Activated naive CD8-positive, alpha-beta T cell treated with anti-CD3 and anti-CD28 coated beads, Interleukin-2, amount 10 ng/mL, durations not matched to agents 7 days and 5 days (primary cell): Measurements from ENCODE around the gene HBA2. TPM values are rescaled to one million over a fixed set of nuclear protein-coding genes. Genes with fewer than 3 reads are reported as not detected.
"Not testable (repeated sequence)": the region's sequence is repeated elsewhere in the genome, so short reads cannot be mapped to it uniquely, and the experiment has no call there.

Experiments
- ATAC-seq: fragments of 150-1000 bp; cut with Tn5 transposase; one replicate; pipeline ENCODE4 v1.10.0; 2021; ENCODE audit warnings: low read depth, moderate library complexity
- POLR2A ChIA-PET: fragments of 350-600 bp; sonication (Branson Sonifier 250); formaldehyde crosslinking; loops from one replicate; lab custom pipeline; 2021; ENCODE audit warnings: antibody characterized with exemption; lab: Charles Lee
- DNase-seq: peaks from one replicate; pipeline ENCODE4 v3.0.0; 2021
- H3K27ac Mint-ChIP-seq: one replicate; pipeline ENCODE4 v1.8.0; 2022; ENCODE audit warnings: mild to moderate bottlenecking, mixed read lengths
- H3K27me3 Mint-ChIP-seq: one replicate; pipeline ENCODE4 v1.8.0; 2022; ENCODE audit warnings: mild to moderate bottlenecking, moderate library complexity, mixed read lengths
- H3K36me3 Mint-ChIP-seq: one replicate; pipeline ENCODE4 v1.8.0; 2021; ENCODE audit warnings: mild to moderate bottlenecking, mixed read lengths
- H3K4me1 Mint-ChIP-seq: one replicate; pipeline ENCODE4 v1.8.0; 2021; ENCODE audit warnings: mixed read lengths
- H3K4me3 Mint-ChIP-seq: one replicate; pipeline ENCODE4 v1.8.0; 2022; ENCODE audit warnings: mild to moderate bottlenecking, moderate library complexity, mixed read lengths
- H3K9me3 Mint-ChIP-seq: one replicate; pipeline ENCODE4 v1.8.0; 2021; ENCODE audit warnings: mixed read lengths
- total RNA-seq, 2 experiments: library from RNA; stranded (reverse); gene quantifications; one replicate each; pipeline ENCODE4 v1.2.3, GENCODE V29; 2021

The HBA2 gene
- total RNA-seq, 2 experiments from 2014 or later, result not detected

GRCh38 chr16:173928-174769 lies 1.5 kb downstream of the HBA2 start:
- not testable (repeated sequence) for H3K4me3 Mint-ChIP-seq

DNA sequence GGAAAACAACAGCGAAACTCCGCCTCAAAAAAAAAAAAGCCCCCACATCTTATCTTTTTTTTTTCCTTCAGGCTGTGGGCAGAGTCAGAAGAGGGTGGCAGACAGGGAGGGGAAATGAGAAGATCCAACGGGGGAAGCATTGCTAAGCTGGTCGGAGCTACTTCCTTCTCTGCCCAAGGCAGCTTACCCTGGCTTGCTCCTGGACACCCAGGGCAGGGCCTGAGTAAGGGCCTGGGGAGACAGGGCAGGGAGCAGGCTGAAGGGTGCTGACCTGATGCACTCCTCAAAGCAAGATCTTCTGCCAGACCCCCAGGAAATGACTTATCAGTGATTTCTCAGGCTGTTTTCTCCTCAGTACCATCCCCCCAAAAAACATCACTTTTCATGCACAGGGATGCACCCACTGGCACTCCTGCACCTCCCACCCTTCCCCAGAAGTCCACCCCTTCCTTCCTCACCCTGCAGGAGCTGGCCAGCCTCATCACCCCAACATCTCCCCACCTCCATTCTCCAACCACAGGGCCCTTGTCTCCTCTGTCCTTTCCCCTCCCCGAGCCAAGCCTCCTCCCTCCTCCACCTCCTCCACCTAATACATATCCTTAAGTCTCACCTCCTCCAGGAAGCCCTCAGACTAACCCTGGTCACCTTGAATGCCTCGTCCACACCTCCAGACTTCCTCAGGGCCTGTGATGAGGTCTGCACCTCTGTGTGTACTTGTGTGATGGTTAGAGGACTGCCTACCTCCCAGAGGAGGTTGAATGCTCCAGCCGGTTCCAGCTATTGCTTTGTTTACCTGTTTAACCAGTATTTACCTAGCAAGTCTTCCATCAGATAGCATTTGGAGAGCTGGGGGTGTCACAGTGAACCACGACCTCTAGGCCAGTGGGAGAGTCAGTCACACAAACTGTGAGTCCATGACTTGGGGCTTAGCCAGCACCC lies 2.6 kb downstream of the HBA2 start:
- Mint-ChIP-seq H3K4me1 (peaks cover 9% of the 10 kb centered on the region), H3K4me3 (peak overlapping the region; percentile 5), H3K27ac (no peak overlapping the region), H3K36me3 (no peaks in the 10 kb centered on the region), H3K27me3 (peaks cover 66% of the 10 kb centered on the region), H3K9me3 (no peaks in the 10 kb centered on the region)
- POLR2A ChIA-PET, result interaction anchor here (0.6 kb wide), 1 partner anchor 50 kb away, joined by 3 read pairs; no protein-coding TSS in a partner anchor
- no peak for DNase-seq
- no peak for ATAC-seq

More at GRCh38 chr16:173928-174769, 1.5 kb downstream of the HBA2 start:
- H3K4me1 Mint-ChIP-seq, DNase-seq, H3K36me3 Mint-ChIP-seq, POLR2A ChIA-PET, H3K9me3 Mint-ChIP-seq, H3K27ac Mint-ChIP-seq, ATAC-seq: not testable (repeated sequence)
- H3K27me3 Mint-ChIP-seq, result peaks cover 60% of the 10 kb centered on the region

DNA sequence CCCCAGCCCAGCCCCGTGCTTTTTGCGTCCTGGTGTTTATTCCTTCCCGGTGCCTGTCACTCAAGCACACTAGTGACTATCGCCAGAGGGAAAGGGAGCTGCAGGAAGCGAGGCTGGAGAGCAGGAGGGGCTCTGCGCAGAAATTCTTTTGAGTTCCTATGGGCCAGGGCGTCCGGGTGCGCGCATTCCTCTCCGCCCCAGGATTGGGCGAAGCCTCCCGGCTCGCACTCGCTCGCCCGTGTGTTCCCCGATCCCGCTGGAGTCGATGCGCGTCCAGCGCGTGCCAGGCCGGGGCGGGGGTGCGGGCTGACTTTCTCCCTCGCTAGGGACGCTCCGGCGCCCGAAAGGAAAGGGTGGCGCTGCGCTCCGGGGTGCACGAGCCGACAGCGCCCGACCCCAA lies 3.3 kb downstream of the HBA2 start:
- H3K27ac Mint-ChIP-seq, H3K4me3 Mint-ChIP-seq, DNase-seq, POLR2A ChIA-PET, H3K9me3 Mint-ChIP-seq, H3K36me3 Mint-ChIP-seq, H3K4me1 Mint-ChIP-seq: not testable (repeated sequence)
- H3K27me3 Mint-ChIP-seq, result peaks cover 60% of the 10 kb centered on the region
- peak; percentile 13 for ATAC-seq

GRCh38 chr16:176477-177382 lies 4.1 kb downstream of the HBA2 start, which contains the start of gene HBA1:
HBA1 (plus strand) TSS chr16:176680; CDS start chr16:176717, 37 bp downstream.
- peaks cover 55% of the 10 kb centered on the region for H3K27me3 Mint-ChIP-seq
- H3K27ac Mint-ChIP-seq, H3K36me3 Mint-ChIP-seq, POLR2A ChIA-PET, H3K4me1 Mint-ChIP-seq, H3K4me3 Mint-ChIP-seq, H3K9me3 Mint-ChIP-seq: not testable (repeated sequence)
- ATAC-seq (peak; percentile 41), DNase-seq (peak; percentile 50)

DNA sequence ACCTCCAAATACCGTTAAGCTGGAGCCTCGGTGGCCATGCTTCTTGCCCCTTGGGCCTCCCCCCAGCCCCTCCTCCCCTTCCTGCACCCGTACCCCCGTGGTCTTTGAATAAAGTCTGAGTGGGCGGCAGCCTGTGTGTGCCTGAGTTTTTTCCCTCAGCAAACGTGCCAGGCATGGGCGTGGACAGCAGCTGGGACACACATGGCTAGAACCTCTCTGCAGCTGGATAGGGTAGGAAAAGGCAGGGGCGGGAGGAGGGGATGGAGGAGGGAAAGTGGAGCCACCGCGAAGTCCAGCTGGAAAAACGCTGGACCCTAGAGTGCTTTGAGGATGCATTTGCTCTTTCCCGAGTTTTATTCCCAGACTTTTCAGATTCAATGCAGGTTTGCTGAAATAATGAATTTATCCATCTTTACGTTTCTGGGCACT lies 4.7 kb downstream of the HBA2 start:
- no peak overlapping the region for H3K4me3 Mint-ChIP-seq
- H3K9me3 Mint-ChIP-seq, result no peaks in the 10 kb centered on the region
- H3K4me1 Mint-ChIP-seq, result peaks cover 5% of the 10 kb centered on the region
- DNase-seq, result no peak
- ATAC-seq, result no peak
- no peaks in the 10 kb centered on the region for H3K36me3 Mint-ChIP-seq
- H3K27ac Mint-ChIP-seq, result no peak overlapping the region
- POLR2A ChIA-PET, result no interaction called here
- peaks cover 51% of the 10 kb centered on the region for H3K27me3 Mint-ChIP-seq

GRCh38 chr16:177981-178667 lies 5.4 kb downstream of the HBA2 start:
- ATAC-seq, result no peak
- POLR2A ChIA-PET, result no interaction called here
- Mint-ChIP-seq H3K36me3 (no peaks in the 10 kb centered on the region), H3K4me3 (no peak overlapping the region), H3K9me3 (no peaks in the 10 kb centered on the region), H3K27me3 (peaks cover 51% of the 10 kb centered on the region), H3K4me1 (peaks cover 5% of the 10 kb centered on the region), H3K27ac (no peak overlapping the region)
- no peak for DNase-seq

DNA sequence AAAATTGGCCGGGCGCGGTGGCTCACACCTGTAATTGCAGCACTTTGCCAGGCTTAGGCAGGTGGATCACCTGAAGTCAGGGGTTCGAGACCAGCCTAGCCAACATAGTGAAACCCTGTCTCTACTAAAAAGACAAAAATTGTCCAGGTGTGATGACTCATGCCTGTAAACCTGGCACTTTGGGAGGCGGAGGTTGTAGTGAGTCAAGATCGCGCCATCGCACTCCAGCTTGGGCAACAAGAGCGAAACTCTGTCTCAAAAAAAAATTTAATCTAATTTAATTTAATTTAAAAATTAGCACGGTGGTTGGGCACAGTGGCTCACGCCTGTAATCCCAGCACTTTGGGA lies 6.0 kb downstream of the HBA2 start:
- no peaks in the 10 kb centered on the region for H3K9me3 Mint-ChIP-seq
- no peaks in the 10 kb centered on the region for H3K36me3 Mint-ChIP-seq
- no peak for ATAC-seq
- no peak overlapping the region for H3K4me3 Mint-ChIP-seq
- H3K27ac Mint-ChIP-seq, result no peak overlapping the region
- no peak for DNase-seq
- peaks cover 47% of the 10 kb centered on the region for H3K27me3 Mint-ChIP-seq
- POLR2A ChIA-PET, result no interaction called here
- H3K4me1 Mint-ChIP-seq, result peaks cover 5% of the 10 kb centered on the region

- no peak for DNase-seq
- H3K4me3 Mint-ChIP-seq, result peak overlapping the region; percentile 5
- POLR2A ChIA-PET, result no interaction called here
- H3K36me3 Mint-ChIP-seq, result no peaks in the 10 kb centered on the region
- H3K4me1 Mint-ChIP-seq, result peaks cover 5% of the 10 kb centered on the region
- H3K27ac Mint-ChIP-seq, result no peak overlapping the region
- no peaks in the 10 kb centered on the region for H3K9me3 Mint-ChIP-seq
- peaks cover 44% of the 10 kb centered on the region for H3K27me3 Mint-ChIP-seq
- ATAC-seq, result no peak
Observed at GRCh38 chr16:179211-180092, 6.8 kb downstream of the HBA2 start.

GRCh38 chr16:180101-180675 lies 7.5 kb downstream of the HBA2 start, which contains the start of gene HBQ1:
HBQ1 (plus strand) TSS chr16:180459; CDS start chr16:180487, 28 bp downstream.
- POLR2A ChIA-PET, result no interaction called here
- Mint-ChIP-seq H3K36me3 (no peaks in the 10 kb centered on the region), H3K27me3 (peaks cover 37% of the 10 kb centered on the region), H3K4me3 (peak within 1 kb of the TSS; percentile 5), H3K27ac (no peak within 1 kb of the TSS), H3K4me1 (no peaks in the 10 kb centered on the region), H3K9me3 (no peaks in the 10 kb centered on the region)
- DNase-seq (peak; percentile 70), ATAC-seq (peak; percentile 10)

DNA sequence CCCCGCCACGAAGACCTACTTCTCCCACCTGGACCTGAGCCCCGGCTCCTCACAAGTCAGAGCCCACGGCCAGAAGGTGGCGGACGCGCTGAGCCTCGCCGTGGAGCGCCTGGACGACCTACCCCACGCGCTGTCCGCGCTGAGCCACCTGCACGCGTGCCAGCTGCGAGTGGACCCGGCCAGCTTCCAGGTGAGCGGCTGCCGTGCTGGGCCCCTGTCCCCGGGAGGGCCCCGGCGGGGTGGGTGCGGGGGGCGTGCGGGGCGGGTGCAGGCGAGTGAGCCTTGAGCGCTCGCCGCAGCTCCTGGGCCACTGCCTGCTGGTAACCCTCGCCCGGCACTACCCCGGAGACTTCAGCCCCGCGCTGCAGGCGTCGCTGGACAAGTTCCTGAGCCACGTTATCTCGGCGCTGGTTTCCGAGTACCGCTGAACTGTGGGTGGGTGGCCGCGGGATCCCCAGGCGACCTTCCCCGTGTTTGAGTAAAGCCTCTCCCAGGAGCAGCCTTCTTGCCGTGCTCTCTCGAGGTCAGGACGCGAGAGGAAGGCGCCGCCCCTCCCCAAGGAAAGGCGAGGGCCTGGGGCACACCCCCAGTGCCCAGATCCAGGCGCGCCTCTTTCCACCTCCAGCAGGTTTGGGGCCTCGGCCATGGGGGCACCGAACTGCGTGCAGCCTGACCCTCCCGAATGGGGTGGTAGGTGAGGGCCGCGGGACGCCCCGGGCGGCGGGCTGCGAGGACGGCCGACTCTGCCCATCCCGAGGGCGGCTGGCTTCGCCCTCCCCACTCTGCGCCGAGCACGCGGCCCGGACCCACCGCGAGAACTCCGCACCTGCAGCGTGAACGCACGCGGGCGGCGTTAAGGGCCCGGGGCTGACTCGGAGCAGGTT lies 8.2 kb downstream of the HBA2 start:
- POLR2A ChIA-PET, result interaction anchor here (0.7 kb wide), 1 partner anchor 55 kb away, joined by 4 read pairs; no protein-coding TSS in a partner anchor
- peak; percentile 84 for ATAC-seq
- Mint-ChIP-seq H3K9me3 (no peaks in the 10 kb centered on the region), H3K27ac (no peak overlapping the region), H3K36me3 (peaks cover 3% of the 10 kb centered on the region), H3K4me3 (no peak overlapping the region), H3K27me3 (peaks cover 30% of the 10 kb centered on the region), H3K4me1 (no peaks in the 10 kb centered on the region)
- DNase-seq, result peak; percentile 92
